Activated CD4-positive, alpha-beta T cell treated with anti-CD3 and anti-CD28 coated beads, Interleukin-2, amount 50 U/mL, for 1 hour (primary cell): Measurements from ENCODE around the gene IL12A.

Experiments used
- DNase-seq: peaks from one replicate; pipeline ENCODE4 v3.0.0-alpha.2; 2020

The IL12A gene

DNA sequence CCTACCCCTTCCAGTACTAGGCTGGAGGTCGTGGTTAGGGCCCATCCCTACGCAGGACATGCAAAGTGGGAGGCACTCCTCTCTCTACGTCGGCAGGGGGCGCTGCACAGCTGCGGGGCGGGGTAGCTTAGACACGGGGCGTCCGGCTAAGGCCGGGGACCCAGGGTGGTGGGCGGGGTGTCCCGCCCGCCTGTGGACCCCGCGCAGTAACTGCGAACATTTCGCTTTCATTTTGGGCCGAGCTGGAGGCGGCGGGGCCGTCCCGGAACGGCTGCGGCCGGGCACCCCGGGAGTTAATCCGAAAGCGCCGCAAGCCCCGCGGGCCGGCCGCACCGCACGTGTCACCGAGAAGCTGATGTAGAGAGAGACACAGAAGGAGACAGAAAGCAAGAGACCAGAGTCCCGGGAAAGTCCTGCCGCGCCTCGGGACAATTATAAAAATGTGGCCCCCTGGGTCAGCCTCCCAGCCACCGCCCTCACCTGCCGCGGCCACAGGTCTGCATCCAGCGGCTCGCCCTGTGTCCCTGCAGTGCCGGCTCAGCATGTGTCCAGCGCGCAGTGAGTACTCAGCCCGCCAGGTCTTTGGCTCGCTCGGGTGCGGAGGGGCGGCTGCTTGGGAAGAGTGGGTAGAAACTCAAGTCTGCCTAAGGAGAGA, at the start of gene IL12A:
Gene IL12A (plus strand): TSS at position 219 of the 655 bp plus-strand sequence.
- DNase-seq: peak; percentile 78

DNA sequence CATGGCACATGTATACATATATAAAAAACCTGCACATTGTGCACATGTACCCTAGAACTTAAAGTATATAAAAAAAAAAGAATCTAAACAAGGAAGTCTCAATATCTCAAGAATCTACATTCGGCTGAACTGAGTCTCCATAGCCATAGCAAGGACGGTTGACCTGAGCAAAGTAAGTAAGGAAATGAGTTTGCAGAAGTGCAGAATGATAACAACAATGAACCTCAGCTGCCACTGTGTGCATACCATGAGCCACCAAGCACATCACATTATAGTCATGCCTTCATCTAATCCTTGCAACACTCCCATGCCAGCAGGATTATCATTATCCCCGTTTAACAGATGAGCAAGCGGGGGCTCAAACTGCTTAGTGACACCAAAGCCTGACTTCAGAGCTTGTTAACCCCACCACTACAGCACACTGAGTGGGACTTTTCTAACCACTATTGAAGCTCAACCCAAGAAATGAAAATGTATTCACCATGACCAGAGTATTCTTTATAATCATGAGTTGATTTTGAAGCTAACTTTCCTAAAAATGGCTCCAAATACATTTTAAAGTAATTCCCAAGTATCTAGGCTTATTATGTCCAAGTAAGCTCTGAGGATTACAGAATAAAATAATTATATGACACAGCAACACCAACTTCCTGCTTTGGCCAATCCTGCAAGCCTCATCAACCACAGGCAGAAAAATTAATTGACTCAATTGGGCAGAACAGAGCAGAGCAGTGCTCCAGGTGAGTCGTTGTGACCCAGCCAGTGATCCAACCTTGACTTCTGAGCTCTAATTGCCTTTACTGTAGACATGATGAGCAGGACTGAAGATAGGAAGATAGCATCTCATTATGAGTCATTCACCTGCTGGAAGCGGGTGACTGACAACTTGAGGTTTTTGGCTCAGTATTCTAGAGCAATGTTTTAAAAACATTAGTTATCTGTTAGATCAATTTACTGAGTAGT, 47.3 kb upstream of the IL12A start:
- DNase-seq: no peak

DNA sequence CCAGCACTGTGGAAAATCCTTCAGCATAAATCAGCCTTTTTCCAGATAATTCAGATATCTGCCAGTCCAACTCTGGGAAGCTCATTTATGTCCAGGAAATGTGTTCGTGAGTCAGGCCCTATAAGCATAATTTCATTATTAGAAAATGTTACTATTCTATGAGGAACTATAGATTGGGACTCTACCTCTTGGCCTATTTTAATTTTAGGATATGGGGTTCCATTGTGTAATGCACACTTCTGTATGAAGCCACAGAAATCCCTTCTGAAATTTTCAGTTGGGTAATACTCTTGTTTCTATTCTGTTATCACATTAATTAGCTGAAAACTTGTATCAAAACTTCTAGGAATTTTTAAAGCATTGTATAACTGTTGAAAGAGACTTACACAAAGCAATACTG, 43.9 kb upstream of the IL12A start:
- no peak for DNase-seq

DNA sequence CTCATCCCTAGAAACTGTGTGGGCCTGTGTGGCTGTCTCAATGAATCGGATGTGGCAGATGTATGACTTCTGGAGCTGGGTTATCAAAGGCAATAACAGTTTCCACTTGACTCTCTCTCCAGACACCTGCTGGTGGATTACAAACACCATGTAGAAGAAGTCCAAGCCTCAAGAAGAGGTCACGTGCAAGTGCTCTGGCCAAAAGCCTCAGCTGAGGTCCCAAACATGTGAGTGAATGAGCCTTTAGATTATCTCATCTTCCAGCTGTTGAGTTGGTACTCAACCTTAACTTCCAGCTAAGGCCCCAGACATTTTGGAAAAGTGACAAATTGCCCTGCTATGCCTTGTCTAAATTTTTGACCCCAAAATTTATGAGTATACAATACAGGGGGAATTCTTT, 42.7 kb upstream of the IL12A start:
- DNase-seq: no peak

DNA sequence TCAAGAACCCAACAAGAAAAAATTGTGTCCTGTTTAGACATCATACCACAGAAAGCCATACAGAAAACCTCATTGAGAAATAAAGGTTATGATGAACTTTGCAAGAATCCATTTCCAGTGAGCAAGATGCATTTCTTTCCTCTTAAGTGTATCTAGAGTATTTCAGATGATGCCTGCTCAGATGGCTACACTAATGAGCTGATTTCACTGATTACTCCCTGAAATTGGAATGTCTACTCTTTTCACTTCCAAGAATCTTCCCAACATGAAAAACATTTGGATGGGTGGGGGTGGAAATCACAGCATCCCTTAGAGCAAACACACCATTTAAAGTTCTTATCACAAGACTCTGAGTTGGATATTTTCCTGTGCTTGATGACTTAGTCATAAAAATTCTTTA, 41.4 kb upstream of the IL12A start:
- DNase-seq: no peak

DNA sequence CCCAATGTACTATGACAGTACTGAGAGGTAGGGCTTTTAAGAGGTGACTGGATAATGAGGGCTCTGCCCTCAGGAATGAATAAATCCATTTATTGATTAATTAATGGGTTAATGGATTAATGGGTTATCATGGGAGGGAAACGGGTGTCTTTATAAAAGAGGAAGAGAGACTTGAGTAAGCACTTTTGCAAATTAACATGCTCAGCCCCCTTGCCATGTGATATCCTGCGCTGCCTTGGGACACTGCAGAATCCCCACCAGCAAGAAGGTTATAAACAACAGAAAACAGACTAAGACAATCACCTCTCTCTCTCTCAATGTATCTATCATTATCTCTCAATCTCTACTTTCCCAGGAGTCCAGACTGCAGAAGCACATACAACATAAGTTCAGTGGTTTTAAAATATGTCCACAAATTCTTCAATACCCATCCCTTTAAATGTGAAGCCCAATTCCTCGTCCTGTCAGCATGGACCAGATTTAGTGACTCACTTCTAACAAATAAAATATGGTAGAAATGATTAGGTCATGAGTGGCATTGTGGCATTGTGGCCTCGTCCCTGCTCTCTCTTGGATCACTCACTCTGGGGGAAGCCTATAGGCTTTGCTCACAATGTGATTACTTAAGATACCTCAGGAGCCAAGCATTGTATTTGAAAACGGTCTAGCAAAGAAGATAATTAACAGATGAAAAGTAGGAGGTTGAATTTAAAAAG, 40.0 kb upstream of the IL12A start:
- DNase-seq: no peak

DNA sequence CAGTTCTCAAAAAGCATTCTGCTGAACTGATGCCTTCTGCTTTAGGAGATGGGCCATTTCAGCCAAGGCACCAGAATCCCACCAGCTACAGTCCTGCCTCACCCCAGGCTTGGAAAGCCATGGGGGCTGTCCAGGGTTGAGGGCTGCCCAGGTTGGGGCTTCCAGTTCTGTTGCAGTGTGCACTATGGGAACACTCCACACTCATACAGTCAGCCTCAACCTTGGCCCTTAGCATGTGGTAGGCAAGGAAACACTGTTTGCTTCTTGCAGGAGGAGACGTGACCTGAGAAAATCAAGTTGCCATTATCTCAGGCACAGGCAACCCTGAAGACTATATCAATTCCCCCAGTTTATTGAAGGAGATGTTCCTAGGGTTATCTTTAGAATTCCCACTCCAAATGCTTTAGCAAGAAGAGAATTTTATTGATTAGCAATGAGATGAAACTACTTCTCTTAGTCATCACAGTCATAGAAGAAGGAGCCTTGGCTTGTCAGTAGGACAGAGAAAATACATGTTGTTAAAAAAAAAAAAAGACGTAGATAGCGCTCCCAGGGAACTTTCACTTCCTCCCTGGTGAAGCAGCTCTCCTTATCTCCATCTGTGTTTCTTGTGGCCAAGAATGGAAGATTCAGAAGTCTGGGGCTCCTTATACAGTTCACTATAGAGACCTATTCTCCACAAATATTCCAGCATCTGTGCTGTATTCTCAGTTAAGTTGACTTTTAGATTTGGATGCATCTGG, 38.3 kb upstream of the IL12A start:
- no peak for DNase-seq

DNA sequence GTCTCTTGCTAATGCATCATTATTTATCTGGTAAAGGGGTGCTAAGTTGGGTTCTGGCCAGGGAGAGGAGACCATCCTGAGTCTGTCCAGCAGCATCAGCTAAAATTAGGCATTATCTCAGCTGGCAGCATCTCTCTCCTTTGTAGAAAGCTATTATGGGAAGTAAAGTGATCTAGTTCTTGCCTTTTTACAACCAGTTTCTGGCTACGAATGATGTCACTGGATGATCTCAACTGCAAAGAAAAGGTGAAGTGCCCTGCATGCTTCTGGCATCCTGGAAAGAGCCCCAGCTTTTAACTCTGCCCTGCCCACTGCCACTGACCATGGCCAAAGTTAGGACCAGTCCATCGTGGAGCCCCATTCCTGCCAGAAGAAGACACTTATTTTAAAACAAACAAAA, 37.1 kb upstream of the IL12A start:
- no peak for DNase-seq

DNA sequence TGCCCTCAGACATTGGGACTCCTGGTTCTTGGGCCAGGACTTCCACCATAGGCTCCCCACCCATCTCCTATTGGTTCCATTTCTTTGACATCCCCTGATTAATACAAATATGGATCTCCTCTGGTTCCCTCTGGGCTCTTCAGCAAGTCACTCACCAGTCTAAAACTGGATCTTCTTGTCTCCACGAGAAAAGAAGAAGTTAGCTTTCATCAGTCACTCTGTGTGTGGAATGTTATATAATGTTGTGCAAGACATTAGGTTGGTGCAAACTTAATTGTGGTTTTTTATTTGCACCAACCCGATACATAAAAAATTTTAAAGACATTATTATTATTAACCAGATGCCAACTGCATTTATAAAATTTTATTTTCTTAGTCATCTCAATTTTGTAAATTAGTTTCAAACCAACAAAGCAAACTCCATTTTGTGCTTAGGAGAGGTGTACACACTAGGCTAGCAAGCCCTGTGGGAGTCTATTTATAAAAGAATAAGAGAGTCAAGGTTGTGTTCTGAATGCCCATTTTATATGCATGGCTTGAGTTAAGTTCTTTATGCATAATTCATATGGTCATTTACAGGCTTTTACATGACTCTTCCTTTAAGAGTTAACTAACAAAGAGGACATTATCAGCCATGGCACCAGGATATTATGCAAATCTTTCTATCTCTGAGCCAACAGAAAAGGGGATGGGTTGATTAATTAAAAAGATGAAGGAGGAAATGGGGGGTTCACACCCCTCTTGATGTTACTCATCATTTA, 35.1 kb upstream of the IL12A start:
- DNase-seq: no peak

DNA sequence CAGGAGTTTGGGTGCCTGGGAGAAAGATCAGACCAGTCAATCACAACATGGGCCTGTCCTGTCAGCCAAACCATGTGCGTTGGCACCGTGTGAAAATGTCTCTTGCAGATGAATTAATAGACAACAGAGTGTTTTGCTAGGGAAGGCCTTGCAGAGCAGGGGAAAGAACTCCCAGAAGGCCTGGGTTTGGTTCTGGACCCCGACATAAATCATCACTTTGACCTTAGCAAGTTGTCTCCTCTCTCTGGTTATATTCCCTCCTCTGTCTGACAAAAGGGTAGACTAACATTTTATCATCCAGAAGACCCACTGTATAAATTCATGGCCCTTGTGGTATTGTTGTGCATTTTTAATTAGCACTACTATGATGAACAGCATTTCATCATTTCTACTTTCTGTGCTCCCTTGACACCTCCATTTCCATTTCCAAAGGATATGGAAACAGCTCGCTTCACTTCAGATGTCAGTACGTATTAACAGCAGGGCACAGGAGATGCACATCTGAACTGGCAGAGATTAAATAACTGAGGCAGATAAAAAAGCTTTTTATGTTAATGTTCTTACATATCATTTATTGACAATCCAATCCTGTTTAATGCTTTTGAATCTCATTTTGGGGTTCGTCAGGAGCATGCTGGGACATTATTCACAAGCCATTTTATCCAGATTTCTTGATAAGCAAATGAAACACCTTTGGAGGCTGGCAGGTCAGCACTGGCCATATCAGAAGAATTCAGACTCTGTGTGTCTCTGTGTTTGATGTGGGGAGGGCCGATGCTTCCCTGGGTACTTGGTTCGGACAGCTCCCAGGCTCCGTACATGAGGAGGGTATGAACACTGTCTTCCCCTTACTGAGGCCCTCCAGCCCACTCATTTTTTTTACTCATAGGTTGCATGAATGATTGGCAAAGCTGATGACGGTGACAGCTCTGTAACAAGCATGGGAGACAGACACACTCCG, 28.2 kb upstream of the IL12A start:
- DNase-seq: no peak

DNA sequence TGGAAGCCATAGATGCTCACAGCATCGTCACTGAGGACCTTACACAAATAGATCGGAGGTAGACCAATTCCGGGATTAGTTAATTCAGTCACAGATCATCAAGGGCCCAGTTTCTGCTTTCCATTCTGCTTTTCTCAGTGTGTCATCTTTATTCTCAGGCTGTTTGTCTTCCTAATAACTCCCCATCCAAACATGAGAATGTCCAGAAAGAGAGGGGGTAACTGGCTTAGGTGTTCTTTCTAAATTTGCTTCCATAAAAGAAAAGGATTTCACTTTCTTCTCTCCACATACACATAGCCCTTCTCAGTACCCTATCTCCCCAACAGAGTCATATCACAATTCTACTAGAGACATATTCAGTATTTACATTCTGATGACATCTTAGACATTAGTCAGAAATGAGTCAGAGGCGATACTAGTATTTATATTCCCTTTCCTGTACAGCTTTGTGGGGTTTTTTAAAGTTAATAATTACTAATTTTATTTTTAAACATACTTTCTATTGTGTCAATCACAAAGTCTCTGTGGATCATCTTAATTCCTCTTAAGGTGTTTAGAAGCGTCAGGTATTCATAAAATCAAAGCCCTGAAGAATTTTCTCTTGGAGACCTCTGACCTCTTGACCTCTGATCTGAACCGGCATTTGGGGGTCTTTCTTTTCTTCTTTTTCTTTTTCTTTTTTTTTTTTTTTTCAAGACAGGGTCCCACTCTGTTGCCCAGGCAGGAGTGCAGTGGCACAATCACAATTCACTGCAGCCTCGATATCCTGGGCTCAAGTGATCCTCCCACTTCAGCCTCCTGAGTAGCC, 24.3 kb upstream of the IL12A start:
- no peak for DNase-seq

DNA sequence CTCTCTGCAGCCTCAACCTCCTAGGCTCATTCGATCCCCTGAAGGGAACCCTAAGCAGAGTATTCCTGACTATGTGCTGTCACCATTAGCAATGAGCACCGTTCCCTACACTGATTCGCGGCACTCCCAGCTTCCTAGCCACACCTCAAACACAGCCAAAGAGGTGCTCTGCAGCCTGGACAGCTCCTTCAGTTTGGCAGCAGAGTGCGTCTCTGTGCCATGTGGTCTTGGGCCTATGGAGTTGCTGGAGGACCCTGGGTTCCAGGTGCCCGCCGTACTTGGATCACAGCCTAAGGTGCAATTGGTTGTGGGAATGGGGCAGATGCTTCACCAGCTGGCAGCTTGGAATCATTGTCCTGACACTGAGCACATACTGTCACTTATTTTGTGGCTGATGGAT, 17.3 kb upstream of the IL12A start:
- DNase-seq: no peak

DNA sequence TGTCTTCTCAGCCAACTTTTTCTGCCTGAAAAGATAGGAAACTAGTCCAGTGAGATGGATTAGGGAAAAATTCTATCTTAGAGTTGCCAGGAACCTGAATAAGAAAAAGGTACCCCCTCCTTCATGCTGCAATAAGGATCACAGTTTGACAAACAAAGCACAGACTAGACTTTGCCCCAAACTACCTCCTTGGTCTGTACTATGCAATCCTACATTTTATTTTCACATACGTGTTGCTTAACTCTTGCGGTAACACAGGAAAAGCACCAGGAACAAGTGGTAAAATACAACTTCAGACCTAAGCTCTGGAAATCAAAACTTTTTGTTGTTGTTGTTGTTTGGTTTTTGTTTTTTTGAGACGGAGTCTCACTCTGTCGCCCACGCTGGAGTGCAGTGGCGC, 11.3 kb upstream of the IL12A start:
- DNase-seq: no peak

DNA sequence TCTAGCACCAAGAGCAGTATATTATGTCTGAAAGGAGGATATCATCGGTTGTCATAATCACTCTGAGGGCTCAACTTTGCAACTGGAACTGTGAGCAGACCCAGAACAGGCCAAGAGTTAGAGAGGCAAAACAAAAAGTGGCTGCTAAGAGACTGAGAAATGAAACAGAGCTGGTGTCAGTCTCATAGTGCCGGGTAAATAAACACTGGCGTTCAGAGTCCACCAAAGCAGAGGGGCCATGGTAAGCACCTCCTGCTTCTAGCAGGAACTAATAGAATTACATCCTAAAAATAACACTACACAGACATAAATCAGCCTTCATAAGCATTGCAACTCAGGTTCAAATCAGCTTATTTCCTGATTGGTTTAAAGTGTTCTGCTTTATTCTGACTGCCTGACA, 10.3 kb upstream of the IL12A start:
- no peak for DNase-seq

DNA sequence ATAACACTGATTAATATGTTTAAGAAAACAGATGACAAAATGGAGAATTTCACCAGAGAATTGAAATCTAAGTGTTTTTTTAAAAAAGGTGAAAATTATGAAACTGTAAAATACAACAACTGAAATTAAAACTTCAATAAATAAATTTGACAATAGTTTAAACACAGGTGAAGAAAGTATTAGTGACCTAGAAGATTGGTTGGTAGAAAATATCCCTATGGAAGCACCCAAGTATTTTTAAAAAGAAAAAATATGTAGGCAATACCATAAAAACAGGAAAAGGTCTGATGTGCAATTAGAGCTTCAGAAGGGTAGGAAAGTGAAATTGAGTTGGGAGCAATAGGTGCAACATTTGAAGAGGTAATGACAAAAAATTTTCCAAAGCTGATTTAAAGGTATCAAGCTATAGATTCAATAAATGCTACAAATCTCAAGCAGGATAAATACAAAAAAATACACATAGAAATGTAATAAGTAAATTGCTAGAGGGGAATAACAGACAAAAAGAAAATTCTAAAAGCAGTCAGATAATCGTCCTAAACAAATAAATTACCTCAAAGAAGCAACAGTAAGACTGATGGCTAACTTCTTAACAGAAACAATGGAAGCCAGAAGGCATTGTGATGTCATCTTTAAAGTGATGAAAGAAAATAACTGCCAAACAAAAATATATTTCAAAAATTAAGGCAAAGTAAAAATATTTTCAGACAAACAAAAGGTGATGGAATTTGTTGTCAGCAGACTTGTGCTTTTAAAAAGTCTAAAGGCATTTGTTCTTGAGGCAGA, 9.5 kb upstream of the IL12A start:
- no peak for DNase-seq

DNA sequence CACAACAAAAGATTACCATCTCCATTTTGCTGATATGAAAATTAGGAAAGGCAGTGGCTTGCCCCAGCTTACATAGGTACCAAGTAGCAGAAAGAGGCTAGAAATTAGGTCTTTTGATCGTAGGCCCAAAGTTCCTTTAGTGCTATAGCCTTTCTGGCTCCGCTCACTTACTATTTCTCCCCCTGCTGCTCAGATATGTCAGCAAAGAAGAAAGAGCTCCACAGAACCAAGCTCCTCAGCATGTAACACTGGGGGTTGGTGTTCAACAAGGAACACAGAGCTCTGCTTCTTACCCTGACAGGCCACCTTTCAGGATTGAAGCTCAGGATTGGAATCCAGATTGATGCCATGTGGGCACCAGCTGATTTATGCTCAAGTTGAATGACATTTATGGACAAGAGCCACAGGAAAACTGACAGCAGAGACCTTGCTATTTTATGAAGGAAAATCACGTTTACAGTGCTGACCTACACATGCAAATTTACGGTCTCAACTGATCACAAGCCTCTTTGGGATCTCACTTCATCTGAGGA, 6.1 kb upstream of the IL12A start:
- DNase-seq: no peak

DNA sequence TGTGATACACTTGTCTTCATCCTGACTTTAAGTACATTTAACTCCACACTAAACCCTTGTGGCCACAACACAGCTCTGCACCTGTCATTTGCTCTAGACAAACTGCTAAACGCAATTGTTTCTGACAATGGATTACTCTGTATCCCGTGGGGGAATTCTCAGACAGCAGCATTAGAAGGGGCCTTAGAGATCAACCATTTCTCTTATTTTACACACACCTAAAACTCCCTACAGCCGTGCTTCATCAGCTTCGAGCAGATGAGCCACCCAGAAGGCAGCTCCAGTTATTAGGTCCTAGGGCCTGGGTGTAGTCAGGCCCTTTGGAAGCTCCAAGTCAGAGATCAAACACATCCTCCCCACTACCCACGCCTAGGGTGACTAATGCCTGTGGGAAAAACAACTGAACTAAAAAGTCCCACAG, 1.3 kb upstream of the IL12A start:
- no peak for DNase-seq

DNA sequence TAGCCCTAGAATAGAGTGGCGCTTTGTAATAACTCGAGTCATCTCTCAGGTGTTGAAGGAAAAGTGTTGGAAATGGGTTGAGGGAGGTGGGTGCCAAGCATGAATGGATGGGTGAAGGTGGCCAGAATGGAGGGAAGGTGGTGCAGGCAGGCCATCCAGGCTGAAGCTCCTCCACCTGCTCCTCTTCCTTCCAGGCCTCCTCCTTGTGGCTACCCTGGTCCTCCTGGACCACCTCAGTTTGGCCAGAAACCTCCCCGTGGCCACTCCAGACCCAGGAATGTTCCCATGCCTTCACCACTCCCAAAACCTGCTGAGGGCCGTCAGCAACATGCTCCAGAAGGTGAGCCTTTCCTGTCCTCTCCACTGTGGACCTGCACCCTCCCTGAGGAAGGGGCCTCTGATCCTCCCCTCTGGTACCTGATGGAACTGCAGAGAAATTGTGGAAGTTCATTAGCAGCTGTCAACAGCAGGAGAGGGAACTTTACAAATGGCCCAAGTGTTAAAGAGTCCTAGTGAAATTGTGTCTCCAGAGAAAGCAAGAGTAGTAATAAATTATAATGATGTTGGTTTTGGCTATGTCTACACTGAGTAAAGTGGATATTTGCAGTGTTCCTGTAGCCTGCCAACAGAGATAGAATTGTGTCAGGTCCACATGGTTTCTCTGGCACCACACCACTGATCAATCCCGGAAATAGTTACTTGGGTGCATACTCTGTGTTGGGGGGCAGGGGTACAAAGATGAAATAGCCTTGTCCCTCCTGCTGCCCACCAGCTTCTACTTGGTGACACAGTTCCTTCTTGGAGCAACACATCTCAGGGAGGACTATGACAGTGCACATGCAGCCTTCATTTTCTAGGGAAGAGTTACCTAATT, 1.6 kb downstream of the IL12A start:
- DNase-seq: no peak
